ENCODE data around the gene PRR19.
"Not testable (repeated sequence)": the region's sequence is repeated elsewhere in the genome, so short reads cannot be mapped to it uniquely, and the experiment has no call there.

PRR19 gene, protein sequence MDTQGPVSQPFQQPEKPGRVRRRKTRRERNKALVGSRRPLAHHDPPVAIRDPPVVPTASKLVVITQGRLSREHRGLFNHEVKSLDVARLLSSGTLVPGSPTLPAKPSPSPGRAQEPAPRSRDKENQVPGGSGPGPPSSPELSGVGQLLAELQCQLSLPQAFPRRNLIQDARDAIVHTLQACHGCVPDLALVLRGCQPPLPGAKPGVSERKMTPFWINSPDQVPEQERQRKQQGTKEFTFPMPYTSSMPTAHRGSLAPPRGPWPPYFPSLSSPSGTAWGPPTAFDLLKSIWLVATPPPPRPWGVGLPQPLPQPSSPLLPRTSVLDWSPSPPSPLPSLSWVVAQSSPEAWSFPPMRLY

DNA sequence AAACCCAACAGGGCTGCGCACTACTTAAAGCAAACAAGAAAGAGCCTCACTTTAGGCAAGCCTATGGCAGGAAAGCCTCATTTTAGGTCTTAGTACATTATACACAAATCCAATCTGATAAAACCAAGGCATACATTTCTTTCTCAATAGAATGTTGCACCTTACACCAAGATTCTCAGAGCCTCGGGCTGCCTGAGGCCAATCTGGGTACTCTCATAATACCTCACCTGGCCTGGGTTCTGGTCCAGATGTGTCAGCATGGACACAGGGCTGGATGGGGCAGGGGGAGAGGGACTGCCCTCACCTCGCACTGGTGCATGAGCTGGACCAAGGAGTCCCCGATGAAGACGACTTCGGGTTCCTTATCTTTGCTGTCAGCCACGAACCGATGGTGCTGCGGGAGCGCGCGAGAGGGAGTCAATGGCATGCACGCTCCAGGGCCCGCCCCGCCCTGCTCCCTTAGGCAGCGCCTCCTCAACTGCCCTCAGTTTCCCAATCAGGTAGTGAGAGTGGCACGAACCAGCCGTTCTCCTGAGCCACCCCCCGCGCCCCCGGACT is at the start of gene PRR19:
TSS of gene PRR19 (plus strand) at position 487 of the 558 bp plus-strand sequence. CDS start 7,453 bp downstream, outside the sequence.
- Histone ChIP-seq H3K27ac (ENCODE audit: low read depth, low read length) (no peak within 1 kb of the TSS), H3K4me1 (ENCODE audit: control insufficient read depth in 1 of 2, insufficient read depth in 2 of 2, low read length in 2 of 2) (peaks cover 11 to 14% of the 10 kb centered on the region in 2 donors)

DNA sequence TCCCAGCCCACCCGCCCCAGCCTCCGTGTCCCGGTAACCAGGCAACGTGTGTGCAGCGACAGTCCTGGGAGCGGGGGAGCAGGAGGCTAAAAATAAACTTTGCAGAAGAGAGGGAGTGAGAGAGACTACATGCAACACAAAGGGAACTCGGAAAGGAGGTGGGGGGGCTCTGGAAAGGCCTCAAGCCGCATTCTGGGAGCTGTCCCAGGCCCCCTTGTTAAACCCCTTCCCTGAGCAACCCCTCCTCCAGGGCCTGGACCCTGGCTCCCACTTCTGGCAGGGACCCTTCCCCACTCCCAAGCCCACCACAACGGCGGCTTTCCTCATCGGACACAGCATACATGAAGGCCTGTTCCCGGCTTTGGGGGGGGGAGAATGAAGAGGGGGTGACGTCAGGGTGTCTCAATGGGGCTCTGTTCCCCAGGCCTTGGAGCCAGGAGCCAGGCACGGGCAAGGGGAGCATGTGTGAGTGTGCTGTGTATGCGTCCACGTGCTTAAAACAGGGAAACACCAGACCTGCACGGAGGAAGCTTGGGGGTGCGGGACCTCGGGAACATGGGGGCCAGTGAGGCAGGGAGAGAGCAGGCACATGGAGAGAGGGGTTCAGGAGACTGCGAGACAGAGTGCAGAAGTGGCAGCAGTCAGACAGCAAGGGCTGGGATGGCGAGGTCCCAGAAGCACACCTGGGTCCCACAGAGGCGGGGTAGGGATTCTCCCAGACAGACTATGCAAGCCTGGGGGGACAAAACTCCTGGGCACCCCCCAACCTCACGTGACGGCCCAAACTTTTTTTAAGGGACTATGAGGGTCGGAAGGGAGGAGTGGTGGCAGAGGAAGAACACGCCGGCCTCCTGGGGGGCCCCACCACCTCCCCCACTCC is 49.3 kb upstream of the PRR19 start:
- Histone ChIP-seq H3K4me3 (ENCODE audit: low read depth in 1 of 2, low read length in 2 of 2) (peak overlapping the region; percentile 83 to 86), H3K36me3 (ENCODE audit: control insufficient read depth in 1 of 2, insufficient read depth in 2 of 2, low read length in 2 of 2) (peaks cover 6 to 19% of the 10 kb centered on the region in 2 donors), H3K9ac (ENCODE audit: low read depth in 1 of 2, low read length in 2 of 2) (peak overlapping the region; percentile 82 to 84), H3K27ac (ENCODE audit: low read depth, low read length) (peak overlapping the region; percentile 89), H3K27me3 (ENCODE audit: control insufficient read depth in 1 of 2, insufficient read depth in 2 of 2, low read length in 2 of 2) (no peaks in the 10 kb centered on the region), H3K9me3 (ENCODE audit: control insufficient read depth in 1 of 2, low read length in 2 of 2) (no peaks in the 10 kb centered on the region), H3K4me1 (ENCODE audit: control insufficient read depth in 1 of 2, insufficient read depth in 2 of 2, low read length in 2 of 2) (peaks cover 32 to 40% of the 10 kb centered on the region in 2 donors)

More for the DNA sequence above, at the start of gene PRR19:
- peak within 1 kb of the TSS; percentile 73 to 90 for H3K4me3 ChIP-seq (ENCODE audit: low read depth in 1 of 2, low read length in 2 of 2)
- H3K9me3 ChIP-seq (ENCODE audit: control insufficient read depth in 1 of 2, low read length in 2 of 2): no peaks in the 10 kb centered on the region
- H3K36me3 ChIP-seq (ENCODE audit: control insufficient read depth in 1 of 2, insufficient read depth in 2 of 2, low read length in 2 of 2): no peaks in the 10 kb centered on the region
- H3K27me3 ChIP-seq (ENCODE audit: control insufficient read depth in 1 of 2, insufficient read depth in 2 of 2, low read length in 2 of 2): no peaks in the 10 kb centered on the region
- peak within 1 kb of the TSS; percentile 48 to 86 for H3K9ac ChIP-seq (ENCODE audit: low read depth in 1 of 2, low read length in 2 of 2)

DNA sequence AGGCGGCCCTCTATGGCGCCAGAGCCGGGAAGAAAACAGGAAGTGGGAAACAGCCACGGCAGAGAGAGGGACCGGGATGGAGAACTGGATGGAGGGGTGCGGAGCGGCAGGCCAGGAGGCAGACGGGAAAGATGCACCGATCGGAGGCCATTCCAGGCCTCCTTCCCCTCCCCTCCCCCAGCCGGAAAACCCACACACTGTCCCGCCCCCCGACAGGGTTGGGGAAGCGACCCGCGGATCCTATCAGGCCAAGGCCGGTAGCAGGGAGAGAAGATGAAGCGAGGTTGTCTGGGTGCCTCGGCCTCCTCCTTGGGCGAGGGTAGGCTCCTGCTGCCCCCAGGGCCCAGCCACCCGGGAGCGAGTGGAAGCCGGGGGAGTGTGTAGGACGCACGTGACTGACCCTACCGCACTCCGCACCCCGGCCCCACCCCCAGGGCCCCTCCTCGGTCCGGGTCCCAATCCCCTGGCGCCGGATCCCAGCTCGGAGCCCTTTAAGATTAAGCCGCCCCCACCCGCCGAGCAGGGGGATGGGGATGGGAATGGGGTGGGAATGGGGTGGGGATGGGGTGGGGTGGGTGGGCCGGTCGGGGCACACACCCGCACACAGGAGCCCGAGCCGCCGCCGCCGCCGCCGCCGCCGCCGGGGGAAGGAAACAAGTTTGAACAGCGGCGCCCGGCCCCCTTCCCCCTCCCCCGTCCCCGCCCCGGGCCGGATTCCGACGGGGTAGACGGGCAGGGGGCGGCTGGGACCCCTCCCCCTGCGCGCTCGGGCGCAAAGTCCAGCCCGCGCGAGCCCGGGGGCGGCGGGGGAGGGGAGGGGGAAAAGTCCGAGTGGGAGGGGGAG is 48.5 kb upstream of the PRR19 start:
- no peaks in the 10 kb centered on the region for H3K27me3 ChIP-seq (ENCODE audit: control insufficient read depth in 1 of 2, insufficient read depth in 2 of 2, low read length in 2 of 2)
- H3K4me1 ChIP-seq (ENCODE audit: control insufficient read depth in 1 of 2, insufficient read depth in 2 of 2, low read length in 2 of 2): peaks cover 32 to 43% of the 10 kb centered on the region in 2 donors
- H3K9ac ChIP-seq (ENCODE audit: low read depth in 1 of 2, low read length in 2 of 2): peak overlapping the region; percentile 84 to 90
- peak overlapping the region; percentile 97 for H3K27ac ChIP-seq (ENCODE audit: low read depth, low read length)
- H3K36me3 ChIP-seq (ENCODE audit: control insufficient read depth in 1 of 2, insufficient read depth in 2 of 2, low read length in 2 of 2): peaks cover 6 to 16% of the 10 kb centered on the region in 2 donors
- no peaks in the 10 kb centered on the region for H3K9me3 ChIP-seq (ENCODE audit: control insufficient read depth in 1 of 2, low read length in 2 of 2)
- H3K4me3 ChIP-seq (ENCODE audit: low read depth in 1 of 2, low read length in 2 of 2): peak overlapping the region; percentile 86

DNA sequence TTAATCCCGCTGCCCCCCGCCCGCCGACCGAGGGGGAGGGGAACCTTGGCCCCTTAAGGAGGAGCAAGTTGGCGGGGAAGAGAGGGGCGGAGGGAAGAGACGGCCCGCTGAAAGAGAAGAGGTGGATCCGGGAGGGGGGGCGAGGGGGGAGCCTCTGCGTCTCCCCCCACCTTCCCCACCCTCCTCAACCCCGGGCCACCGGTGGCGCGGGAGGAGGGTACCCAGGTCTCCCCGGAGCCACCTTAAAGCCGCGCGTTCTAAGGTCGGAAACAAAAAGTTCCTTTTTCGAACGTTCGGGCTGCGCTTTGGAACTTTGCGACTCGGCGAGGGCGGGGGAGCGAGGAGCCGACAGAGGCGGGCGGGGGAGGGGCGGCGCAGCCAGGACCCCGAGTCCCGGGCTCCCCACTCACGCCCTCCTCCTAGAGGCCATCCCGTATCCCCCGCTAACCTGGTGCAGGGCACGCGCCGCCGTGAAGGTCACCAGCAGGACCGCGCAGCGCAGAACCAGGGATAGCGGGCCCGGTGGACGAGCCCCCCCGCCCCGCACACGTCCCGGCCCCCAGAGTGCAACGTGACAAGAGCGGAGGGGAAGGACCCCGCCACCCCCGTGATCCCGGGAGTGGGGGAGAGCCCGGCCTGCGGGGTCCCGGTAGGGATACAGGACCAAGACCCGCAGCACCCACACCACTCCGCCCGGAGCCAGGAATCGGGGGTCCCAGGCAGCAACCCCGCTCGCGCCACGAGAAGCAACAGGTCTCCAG is 47.7 kb upstream of the PRR19 start:
- Histone ChIP-seq H3K4me1 (ENCODE audit: control insufficient read depth in 1 of 2, insufficient read depth in 2 of 2, low read length in 2 of 2) (peaks cover 32 to 43% of the 10 kb centered on the region in 2 donors), H3K36me3 (ENCODE audit: control insufficient read depth in 1 of 2, insufficient read depth in 2 of 2, low read length in 2 of 2) (peaks cover 4 to 8% of the 10 kb centered on the region in 2 donors)

DNA sequence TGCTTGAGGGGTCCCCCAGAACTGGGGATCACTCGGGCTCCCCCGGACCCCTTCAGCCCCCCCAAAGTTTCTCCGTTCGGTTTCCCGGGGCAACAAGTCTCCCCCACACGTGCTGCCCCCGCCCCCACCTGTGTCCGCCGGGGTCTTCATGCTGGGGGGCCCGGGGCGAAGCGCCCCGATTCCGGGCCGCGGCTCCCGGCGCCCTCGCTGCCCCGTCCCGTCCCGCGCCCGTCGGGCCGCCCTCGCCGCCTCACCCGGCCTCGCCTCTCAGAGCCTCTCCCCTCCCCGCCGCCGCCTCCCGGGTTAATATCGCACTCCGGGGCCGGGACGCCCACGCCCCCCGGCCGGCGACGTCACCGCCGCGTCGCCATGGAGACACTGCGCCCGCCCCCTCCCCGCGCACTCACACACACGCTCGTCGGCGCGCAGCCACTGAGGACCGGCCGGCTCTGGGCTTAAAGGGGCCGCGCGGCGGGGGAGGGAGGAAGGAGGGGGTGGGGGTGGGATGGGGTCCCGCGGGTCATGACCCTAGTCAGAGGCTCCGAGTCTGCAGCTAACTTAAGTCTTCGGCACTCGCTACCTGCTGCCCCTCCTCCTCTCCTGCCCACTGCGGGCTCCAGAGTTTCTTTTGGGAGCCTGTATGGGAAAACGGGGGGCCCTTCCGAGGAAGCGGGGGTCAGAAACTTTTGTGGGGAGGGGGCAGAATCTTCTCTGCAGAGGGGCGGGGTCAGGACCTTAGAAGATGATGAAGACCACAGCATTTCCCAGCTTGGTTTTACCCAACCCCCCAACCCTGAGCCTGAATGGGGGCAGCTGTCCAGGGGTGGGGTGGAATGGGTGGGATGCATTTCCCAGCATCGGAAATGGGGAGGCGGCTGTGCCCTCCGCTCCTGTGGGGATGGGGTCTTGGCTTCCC is 46.8 kb upstream of the PRR19 start, which contains the start of gene ERF:
TSS of gene ERF (minus strand) at position 279 of the 916 bp plus-strand sequence. CDS start at position 150, 129 bp downstream.
- peak within 1 kb of the TSS; percentile 97 for H3K27ac ChIP-seq (ENCODE audit: low read depth, low read length)
- H3K4me3 ChIP-seq (ENCODE audit: low read depth in 1 of 2, low read length in 2 of 2): peak within 1 kb of the TSS; percentile 81 to 86
- peaks cover 30 to 40% of the 10 kb centered on the region in 2 donors for H3K4me1 ChIP-seq (ENCODE audit: control insufficient read depth in 1 of 2, insufficient read depth in 2 of 2, low read length in 2 of 2)
- H3K36me3 ChIP-seq (ENCODE audit: control insufficient read depth in 1 of 2, insufficient read depth in 2 of 2, low read length in 2 of 2): peaks cover 0 to under 1% of the 10 kb centered on the region in 2 donors
- no peaks in the 10 kb centered on the region for H3K27me3 ChIP-seq (ENCODE audit: control insufficient read depth in 1 of 2, insufficient read depth in 2 of 2, low read length in 2 of 2)
- H3K9me3 ChIP-seq (ENCODE audit: control insufficient read depth in 1 of 2, low read length in 2 of 2): no peaks in the 10 kb centered on the region
- H3K9ac ChIP-seq (ENCODE audit: low read depth in 1 of 2, low read length in 2 of 2): peak within 1 kb of the TSS; percentile 90

More for the DNA sequence above, 47.7 kb upstream of the PRR19 start:
- H3K27ac ChIP-seq (ENCODE audit: low read depth, low read length): peak overlapping the region; percentile 97
- peak overlapping the region; percentile 81 to 86 for H3K4me3 ChIP-seq (ENCODE audit: low read depth in 1 of 2, low read length in 2 of 2)
- H3K9ac ChIP-seq (ENCODE audit: low read depth in 1 of 2, low read length in 2 of 2): peak overlapping the region; percentile 90
- H3K27me3 ChIP-seq (ENCODE audit: control insufficient read depth in 1 of 2, insufficient read depth in 2 of 2, low read length in 2 of 2): no peaks in the 10 kb centered on the region
- no peaks in the 10 kb centered on the region for H3K9me3 ChIP-seq (ENCODE audit: control insufficient read depth in 1 of 2, low read length in 2 of 2)

DNA sequence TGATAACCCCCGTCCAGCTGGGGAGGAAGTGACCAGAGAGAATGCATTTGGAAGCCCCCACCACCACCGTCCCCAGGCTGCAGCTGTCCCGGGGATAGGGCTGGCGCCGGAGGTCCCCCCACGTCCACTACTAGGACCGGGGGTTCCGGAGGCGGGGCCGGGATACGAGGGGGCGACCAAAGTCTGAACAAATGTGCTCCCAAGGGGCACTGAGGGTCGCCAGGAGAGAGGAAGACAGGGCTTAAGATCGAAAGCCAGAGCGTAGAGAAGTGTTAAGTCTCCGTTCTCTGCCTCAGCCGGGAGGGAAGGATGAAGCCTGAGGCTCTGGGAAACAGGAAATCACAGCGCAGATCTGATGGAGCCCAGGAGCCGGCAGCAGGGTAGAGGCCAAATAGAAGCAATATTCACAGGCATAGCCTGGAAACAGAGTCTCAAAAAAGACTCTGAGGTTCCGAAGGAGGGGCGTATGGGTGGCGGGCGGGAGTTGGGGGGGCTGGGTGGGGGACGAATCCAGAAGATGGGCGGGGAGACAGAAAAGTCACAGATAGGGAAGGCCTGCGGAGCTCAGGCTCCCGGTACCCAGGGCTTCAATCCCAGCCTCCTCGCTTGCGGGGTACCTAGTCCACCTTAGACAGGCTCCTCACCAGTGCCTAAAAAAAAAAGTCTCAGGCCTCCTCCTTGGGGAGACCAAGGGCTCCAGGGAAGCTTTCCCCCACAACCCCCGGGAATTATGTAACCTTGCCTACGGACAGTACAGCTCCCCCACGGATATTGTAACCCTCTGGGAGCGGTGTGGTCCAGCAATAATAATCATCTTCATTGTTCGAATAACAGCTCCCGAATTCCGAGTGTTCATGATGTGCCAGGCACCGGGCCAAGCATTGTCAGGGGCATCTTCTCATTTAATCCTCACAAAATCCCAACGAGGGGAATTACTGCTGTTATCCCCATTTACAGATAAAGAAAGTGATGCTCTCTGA is 45.9 kb upstream of the PRR19 start:
- Histone ChIP-seq H3K4me1 (ENCODE audit: control insufficient read depth in 1 of 2, insufficient read depth in 2 of 2, low read length in 2 of 2) (peaks cover 28 to 31% of the 10 kb centered on the region in 2 donors), H3K36me3 (ENCODE audit: control insufficient read depth in 1 of 2, insufficient read depth in 2 of 2, low read length in 2 of 2) (no peaks in the 10 kb centered on the region), H3K27me3 (ENCODE audit: control insufficient read depth in 1 of 2, insufficient read depth in 2 of 2, low read length in 2 of 2) (no peaks in the 10 kb centered on the region), H3K4me3 (ENCODE audit: low read depth in 1 of 2, low read length in 2 of 2) (peak overlapping the region; percentile 64 to 78), H3K9ac (ENCODE audit: low read depth in 1 of 2, low read length in 2 of 2) (peak overlapping the region; percentile 65 to 77), H3K27ac (ENCODE audit: low read depth, low read length) (peak overlapping the region; percentile 79), H3K9me3 (ENCODE audit: control insufficient read depth in 1 of 2, low read length in 2 of 2) (no peaks in the 10 kb centered on the region)

DNA sequence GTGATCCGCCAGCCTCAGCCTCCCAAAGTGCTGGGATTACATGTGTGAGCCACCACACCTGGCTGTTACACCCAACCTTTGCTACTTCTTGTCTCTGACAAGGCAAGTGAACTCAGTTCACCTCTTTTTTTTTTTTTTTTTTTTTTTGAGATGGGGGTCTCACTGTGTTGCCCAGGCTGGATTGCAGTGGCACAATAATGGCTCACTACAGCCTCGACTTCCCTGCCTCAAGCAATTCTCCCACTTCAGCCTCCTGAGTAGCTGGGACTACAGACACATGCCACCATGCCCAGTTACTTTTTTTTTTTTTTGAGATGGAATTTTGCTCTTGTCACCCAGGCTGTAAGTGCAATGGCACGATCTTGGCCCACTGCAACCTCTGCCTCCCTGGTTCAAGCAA is 44.1 kb upstream of the PRR19 start:
- not testable (repeated sequence) for H3K36me3 ChIP-seq (ENCODE audit: control insufficient read depth in 1 of 2, insufficient read depth in 2 of 2, low read length in 2 of 2); H3K4me3 ChIP-seq (ENCODE audit: low read depth in 1 of 2, low read length in 2 of 2); H3K27me3 ChIP-seq (ENCODE audit: control insufficient read depth in 1 of 2, insufficient read depth in 2 of 2, low read length in 2 of 2); H3K9me3 ChIP-seq (ENCODE audit: control insufficient read depth in 1 of 2, low read length in 2 of 2); H3K9ac ChIP-seq (ENCODE audit: low read depth in 1 of 2, low read length in 2 of 2); H3K27ac ChIP-seq (ENCODE audit: low read depth, low read length)
- H3K4me1 ChIP-seq (ENCODE audit: control insufficient read depth in 1 of 2, insufficient read depth in 2 of 2, low read length in 2 of 2): peaks cover 14 to 16% of the 10 kb centered on the region in 2 donors
